ENCODE measurements around the gene ERC2. TPM values are rescaled to one million over a fixed set of nuclear protein-coding genes. Genes with fewer than 3 reads are reported as not detected.

ERC2 gene
- total and polyA plus RNA-seq, 2 of the 13 experiments (the other 11 are each of a cell fraction or from before 2014, with no cell fraction given): 0.16 to 0.22 TPM

DNA sequence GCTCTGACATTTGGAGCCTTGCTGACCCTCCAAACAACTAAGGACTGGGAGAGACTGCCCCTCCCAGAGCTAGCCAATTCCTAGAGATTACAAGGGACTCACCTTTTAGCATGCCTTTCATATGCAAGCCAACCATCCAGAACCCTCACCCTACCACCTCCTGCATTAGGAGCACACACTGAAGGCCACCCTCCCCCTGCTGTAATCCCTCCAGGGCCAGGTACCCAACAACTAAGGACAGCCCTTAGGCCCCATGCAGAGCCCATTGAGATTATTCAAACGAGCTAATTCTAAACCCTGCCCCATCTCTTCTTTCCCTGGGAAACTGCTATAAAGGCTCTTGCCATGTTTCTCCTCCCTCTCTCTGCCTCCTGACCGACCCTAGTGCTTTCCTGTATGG lies 352.6 kb downstream of the ERC2 start (continued):
- TF ChIP-seq DMTF1 (CRISPR knock-in tag; IDR thresholded peaks at IDR 0.05) (no peak), ETV6 (CRISPR knock-in tag; conservative IDR thresholded peaks at IDR 0.05) (no peak), KDM1A (CRISPR knock-in tag; IDR thresholded peaks at IDR 0.05) (no peak)

GRCh38 chr3:56115199-56115598 lies 353.1 kb downstream of the ERC2 start:
- FAIRE-seq (no peak), DNase-seq (ENCODE audit: low spot score) (no peak), ATAC-seq (no peak)
- CTCF ChIA-PET (ENCODE audit: low intra/inter-chr PET ratio, low total read pairs): no interaction called here
- 0% methylated on average over 2 of the region's 2 CpGs for WGBS (ENCODE audit: low lambda C conversion rate)
- Histone ChIP-seq H3K4me3 (replicated peaks in 1 of 3; ENCODE audit: insufficient read depth in 1 of 3, low read depth in 2 of 3, low read length in 3 of 3) (no peak overlapping the region), H3K9ac (ENCODE audit: insufficient read depth, low read depth, low read length) (no peak overlapping the region), H3K4me1 (ENCODE audit: insufficient read depth, low read length) (no peaks in the 10 kb centered on the region), H3K27ac (ENCODE audit: extremely low read length, insufficient read depth, low read length) (no peak overlapping the region), H3K9me3 (ENCODE audit: low read length) (peaks cover 16% of the 10 kb centered on the region; the same call in 1 of the 2 replicates), H3K4me2 (ENCODE audit: low read depth, low read length) (no peak overlapping the region), H3K79me2 (ENCODE audit: insufficient read depth, low read length) (no peaks in the 10 kb centered on the region), H2AFZ (ENCODE audit: low read length) (no peak overlapping the region), H3K36me3 (replicated peaks in 1 of 2; ENCODE audit: control insufficient read depth in 1 of 2, insufficient read depth in 2 of 2, low read length in 2 of 2) (no peaks in the 10 kb centered on the region), H4K20me1 (ENCODE audit: insufficient read depth, low read length) (no peaks in the 10 kb centered on the region), H3K27me3 (ENCODE audit: control insufficient read depth in 1 of 2, insufficient read depth in 2 of 2, low read length in 2 of 2) (no peaks in the 10 kb centered on the region)
- no TSS peak for BruUV-seq (replicated peaks)
- POLR2A ChIA-PET: no interaction called here
- in situ Hi-C loops (cut with HindIII; ENCODE audit: extremely low pct_ligation_motif_present, low pct_unique_long_range_greater_than_20kb): no loop called here
- intact Hi-C loops (cut with micrococcal nuclease; ENCODE audit: unreplicated experiment): no loop called here
- TF ChIP-seq, protein P1, sequence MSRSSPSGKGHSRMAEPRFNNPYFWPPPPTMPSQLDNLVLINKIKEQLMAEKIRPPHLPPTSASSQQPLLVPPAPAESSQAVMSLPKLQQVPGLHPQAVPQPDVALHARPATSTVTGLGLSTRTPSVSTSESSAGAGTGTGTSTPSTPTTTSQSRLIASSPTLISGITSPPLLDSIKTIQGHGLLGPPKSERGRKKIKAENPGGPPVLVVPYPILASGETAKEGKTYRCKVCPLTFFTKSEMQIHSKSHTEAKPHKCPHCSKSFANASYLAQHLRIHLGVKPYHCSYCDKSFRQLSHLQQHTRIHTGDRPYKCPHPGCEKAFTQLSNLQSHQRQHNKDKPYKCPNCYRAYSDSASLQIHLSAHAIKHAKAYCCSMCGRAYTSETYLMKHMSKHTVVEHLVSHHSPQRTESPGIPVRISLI (CRISPR knock-in tag; IDR thresholded peaks at IDR 0.05; ENCODE audit: borderline replicate concordance): no peak
- TF ChIP-seq MTA3 (CRISPR knock-in tag; IDR thresholded peaks at IDR 0.05): no peak
- no peak for TF ChIP-seq TBX2 (CRISPR knock-in tag; IDR thresholded peaks at IDR 0.05; ENCODE audit: borderline replicate concordance)
- TF ChIP-seq PATZ1 (CRISPR knock-in tag; IDR thresholded peaks at IDR 0.05): no peak
- no peak for TF ChIP-seq YEATS4 (CRISPR knock-in tag; IDR thresholded peaks at IDR 0.05; ENCODE audit: borderline replicate concordance)
- TF ChIP-seq MTF1 (CRISPR knock-in tag; IDR thresholded peaks at IDR 0.05): no peak
- TF ChIP-seq, protein P2, sequence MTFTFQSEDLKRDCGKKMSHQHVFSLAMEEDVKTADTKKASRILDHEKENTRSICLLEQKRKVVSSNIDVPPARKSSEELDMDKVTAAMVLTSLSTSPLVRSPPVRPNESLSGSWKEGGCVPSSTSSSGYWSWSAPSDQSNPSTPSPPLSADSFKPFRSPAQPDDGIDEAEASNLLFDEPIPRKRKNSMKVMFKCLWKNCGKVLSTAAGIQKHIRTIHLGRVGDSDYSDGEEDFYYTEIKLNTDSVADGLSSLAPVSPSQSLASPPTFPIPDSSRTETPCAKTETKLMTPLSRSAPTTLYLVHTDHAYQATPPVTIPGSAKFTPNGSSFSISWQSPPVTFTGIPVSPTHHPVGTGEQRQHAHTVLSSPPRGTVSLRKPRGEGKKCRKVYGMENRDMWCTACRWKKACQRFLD (CRISPR knock-in tag; IDR thresholded peaks at IDR 0.05; ENCODE audit: borderline replicate concordance): no peak
- no peak for TF ChIP-seq ZNF20 (CRISPR knock-in tag; IDR thresholded peaks at IDR 0.05)
- no peak for TF ChIP-seq SRSF1 (optimal IDR thresholded peaks at IDR 0.05; ENCODE audit: low read depth, low read length)
- TF ChIP-seq RCOR2 (CRISPR knock-in tag; IDR thresholded peaks at IDR 0.05): no peak
- no peak for TF ChIP-seq ZSCAN22 (CRISPR knock-in tag; IDR thresholded peaks at IDR 0.05)
- TF ChIP-seq POLR2G (IDR thresholded peaks at IDR 0.05; ENCODE audit: low read depth, low read length): no peak
- TF ChIP-seq HBP1 (CRISPR knock-in tag; IDR thresholded peaks at IDR 0.05; ENCODE audit: low read depth): no peak
- no peak for TF ChIP-seq MEIS2 (CRISPR knock-in tag; IDR thresholded peaks at IDR 0.05)
